ENCODE results near the gene TRMT6.

Gene TRMT6

GRCh38 chr20:5893621-5894020, 56.7 kb downstream of the TRMT6 start:
- Histone ChIP-seq H2AK5ac (ENCODE audit: low read length, severe bottlenecking) (no peak overlapping the region), H2BK15ac (ENCODE audit: low read depth, poor library complexity, severe bottlenecking) (no peak overlapping the region), H3K23ac (ENCODE audit: low read length in 2 of 2) (no peak overlapping the region), H2BK5ac (ENCODE audit: low read depth, low read length, poor library complexity, severe bottlenecking) (no peak overlapping the region), H3K9ac (ENCODE audit: low read length) (no peak overlapping the region), H2AFZ (ENCODE audit: low read depth, low read length) (no peak overlapping the region), H3K14ac (ENCODE audit: low read length in 2 of 2) (no peak overlapping the region), H3K79me1 (replicated peaks; ENCODE audit: low read length, poor library complexity, severe bottlenecking) (no peaks in the 10 kb centered on the region), H3K9me3 (ENCODE audit: control insufficient read depth, low read length) (peaks cover 4% of the 10 kb centered on the region), H4K8ac (ENCODE audit: low read length) (no peak overlapping the region), H4K91ac (ENCODE audit: low read length) (no peak overlapping the region), H3K4me3 (ENCODE audit: insufficient read depth in 1 of 2, low read depth in 1 of 2, low read length in 2 of 2) (no peak overlapping the region), H3K36me3 (ENCODE audit: control insufficient read depth in 1 of 2, insufficient read depth in 2 of 2, low read depth in 1 of 2, low read length in 2 of 2) (no peaks in the 10 kb centered on the region), H2BK120ac (ENCODE audit: low read depth, low read length) (no peak overlapping the region), H3K27me3 (ENCODE audit: control insufficient read depth in 1 of 2, insufficient read depth in 1 of 2, low read length in 2 of 2) (peaks cover 19 to 38% of the 10 kb centered on the region in 2 experiments), H3K18ac (ENCODE audit: low read depth in 1 of 2, low read length in 2 of 2) (no peak overlapping the region), H3K4ac (ENCODE audit: low read depth in 1 of 2, low read length in 2 of 2) (no peak overlapping the region), H2BK12ac (ENCODE audit: low read length in 2 of 2) (no peak overlapping the region), H3K27ac (ENCODE audit: low read length, poor library complexity, severe bottlenecking) (no peak overlapping the region), H3K4me1 (ENCODE audit: control insufficient read depth, insufficient read depth, low read depth, low read length) (no peaks in the 10 kb centered on the region), H3K4me2 (ENCODE audit: low read length, poor library complexity, severe bottlenecking) (no peak overlapping the region)
- WGBS, result 72% methylated on average over 2 of the region's 2 CpGs
- DNase-seq, result no peak

DNA sequence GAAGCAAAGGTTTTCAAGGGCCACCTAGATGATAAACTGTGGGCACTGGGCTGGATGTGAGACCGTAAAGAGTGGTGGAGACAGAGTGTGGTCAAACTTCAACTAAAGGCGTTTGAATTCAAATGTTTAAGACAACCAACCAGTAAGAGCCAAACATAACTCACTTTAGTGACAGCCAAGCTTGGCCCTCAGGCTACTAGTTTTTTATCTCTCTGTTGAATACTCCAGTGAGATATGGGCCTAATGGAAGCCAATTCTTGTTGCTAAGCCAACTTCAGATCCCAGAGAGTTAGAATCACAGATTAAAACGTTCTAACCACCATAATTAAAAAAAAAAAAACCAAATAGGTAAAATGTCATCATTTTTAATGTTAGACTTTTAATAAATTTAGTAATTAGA, 57.3 kb downstream of the TRMT6 start:
- Histone ChIP-seq H3K4me3 (ENCODE audit: insufficient read depth in 1 of 2, low read depth in 1 of 2, low read length in 2 of 2) (no peak overlapping the region), H3K4ac (ENCODE audit: low read depth in 1 of 2, low read length in 2 of 2) (no peak overlapping the region), H3K23ac (ENCODE audit: low read length in 2 of 2) (no peak overlapping the region), H2BK5ac (ENCODE audit: low read depth, low read length, poor library complexity, severe bottlenecking) (no peak overlapping the region), H4K8ac (ENCODE audit: low read length) (no peak overlapping the region), H3K18ac (ENCODE audit: low read depth in 1 of 2, low read length in 2 of 2) (no peak overlapping the region), H3K27me3 (ENCODE audit: control insufficient read depth in 1 of 2, insufficient read depth in 1 of 2, low read length in 2 of 2) (peaks cover 19 to 40% of the 10 kb centered on the region in 2 experiments), H3K9ac (ENCODE audit: low read length) (no peak overlapping the region), H3K4me1 (ENCODE audit: control insufficient read depth, insufficient read depth, low read depth, low read length) (no peaks in the 10 kb centered on the region), H2AK5ac (ENCODE audit: low read length, severe bottlenecking) (no peak overlapping the region), H3K79me1 (replicated peaks; ENCODE audit: low read length, poor library complexity, severe bottlenecking) (no peaks in the 10 kb centered on the region), H3K4me2 (ENCODE audit: low read length, poor library complexity, severe bottlenecking) (no peak overlapping the region), H2BK15ac (ENCODE audit: low read depth, poor library complexity, severe bottlenecking) (no peak overlapping the region), H2BK120ac (ENCODE audit: low read depth, low read length) (no peak overlapping the region), H3K27ac (ENCODE audit: low read length, poor library complexity, severe bottlenecking) (no peak overlapping the region), H3K9me3 (ENCODE audit: control insufficient read depth, low read length) (peaks cover 4% of the 10 kb centered on the region), H3K14ac (ENCODE audit: low read length in 2 of 2) (no peak overlapping the region), H3K36me3 (ENCODE audit: control insufficient read depth in 1 of 2, insufficient read depth in 2 of 2, low read depth in 1 of 2, low read length in 2 of 2) (no peaks in the 10 kb centered on the region), H4K91ac (ENCODE audit: low read length) (no peak overlapping the region), H2AFZ (ENCODE audit: low read depth, low read length) (no peak overlapping the region), H2BK12ac (ENCODE audit: low read length in 2 of 2) (no peak overlapping the region)
- WGBS, result no CpG with 5 or more reads among the region's 3 CpGs
- DNase-seq, result no peak

- Histone ChIP-seq H2BK15ac (ENCODE audit: low read depth, poor library complexity, severe bottlenecking) (no peak overlapping the region), H3K79me1 (replicated peaks; ENCODE audit: low read length, poor library complexity, severe bottlenecking) (no peaks in the 10 kb centered on the region), H2BK5ac (ENCODE audit: low read depth, low read length, poor library complexity, severe bottlenecking) (no peak overlapping the region), H2AFZ (ENCODE audit: low read depth, low read length) (no peak overlapping the region), H4K8ac (ENCODE audit: low read length) (no peak overlapping the region), H3K14ac (ENCODE audit: low read length in 2 of 2) (no peak overlapping the region), H3K4me2 (ENCODE audit: low read length, poor library complexity, severe bottlenecking) (no peak overlapping the region), H3K23ac (ENCODE audit: low read length in 2 of 2) (no peak overlapping the region), H3K36me3 (ENCODE audit: control insufficient read depth in 1 of 2, insufficient read depth in 2 of 2, low read depth in 1 of 2, low read length in 2 of 2) (no peaks in the 10 kb centered on the region), H2BK120ac (ENCODE audit: low read depth, low read length) (no peak overlapping the region), H3K4ac (ENCODE audit: low read depth in 1 of 2, low read length in 2 of 2) (no peak overlapping the region), H2AK5ac (ENCODE audit: low read length, severe bottlenecking) (no peak overlapping the region), H3K27me3 (ENCODE audit: control insufficient read depth in 1 of 2, insufficient read depth in 1 of 2, low read length in 2 of 2) (peaks cover 12 to 35% of the 10 kb centered on the region in 2 experiments), H3K4me1 (ENCODE audit: control insufficient read depth, insufficient read depth, low read depth, low read length) (peaks cover 3% of the 10 kb centered on the region), H3K18ac (ENCODE audit: low read depth in 1 of 2, low read length in 2 of 2) (no peak overlapping the region), H3K9me3 (ENCODE audit: control insufficient read depth, low read length) (no peaks in the 10 kb centered on the region), H2BK12ac (ENCODE audit: low read length in 2 of 2) (no peak overlapping the region), H3K27ac (ENCODE audit: low read length, poor library complexity, severe bottlenecking) (no peak overlapping the region), H4K91ac (ENCODE audit: low read length) (no peak overlapping the region), H3K9ac (ENCODE audit: low read length) (no peak overlapping the region), H3K4me3 (ENCODE audit: insufficient read depth in 1 of 2, low read depth in 1 of 2, low read length in 2 of 2) (no peak overlapping the region)
- 90% methylated on average over 10 of the region's 10 CpGs for WGBS
- DNase-seq, result no peak
Measured at GRCh38 chr20:5890773-5891441, 59.4 kb downstream of the TRMT6 start.

GRCh38 chr20:5888041-5888440, 62.3 kb downstream of the TRMT6 start:
- Histone ChIP-seq H3K4me1 (ENCODE audit: control insufficient read depth, insufficient read depth, low read depth, low read length) (peaks cover 3% of the 10 kb centered on the region), H3K27me3 (ENCODE audit: control insufficient read depth in 1 of 2, insufficient read depth in 1 of 2, low read length in 2 of 2) (peaks cover 4 to 43% of the 10 kb centered on the region in 2 experiments), H3K23ac (ENCODE audit: low read length in 2 of 2) (no peak overlapping the region), H3K36me3 (ENCODE audit: control insufficient read depth in 1 of 2, insufficient read depth in 2 of 2, low read depth in 1 of 2, low read length in 2 of 2) (no peaks in the 10 kb centered on the region), H3K4me3 (ENCODE audit: insufficient read depth in 1 of 2, low read depth in 1 of 2, low read length in 2 of 2) (no peak overlapping the region), H3K14ac (ENCODE audit: low read length in 2 of 2) (no peak overlapping the region), H3K27ac (ENCODE audit: low read length, poor library complexity, severe bottlenecking) (no peak overlapping the region), H3K9me3 (ENCODE audit: control insufficient read depth, low read length) (no peaks in the 10 kb centered on the region), H2BK120ac (ENCODE audit: low read depth, low read length) (no peak overlapping the region), H2BK5ac (ENCODE audit: low read depth, low read length, poor library complexity, severe bottlenecking) (no peak overlapping the region), H3K4me2 (ENCODE audit: low read length, poor library complexity, severe bottlenecking) (no peak overlapping the region), H2BK15ac (ENCODE audit: low read depth, poor library complexity, severe bottlenecking) (no peak overlapping the region), H4K8ac (ENCODE audit: low read length) (no peak overlapping the region), H2AFZ (ENCODE audit: low read depth, low read length) (no peak overlapping the region), H3K9ac (ENCODE audit: low read length) (no peak overlapping the region), H4K91ac (ENCODE audit: low read length) (no peak overlapping the region), H3K79me1 (replicated peaks; ENCODE audit: low read length, poor library complexity, severe bottlenecking) (no peaks in the 10 kb centered on the region), H3K4ac (ENCODE audit: low read depth in 1 of 2, low read length in 2 of 2) (no peak overlapping the region), H2AK5ac (ENCODE audit: low read length, severe bottlenecking) (no peak overlapping the region), H3K18ac (ENCODE audit: low read depth in 1 of 2, low read length in 2 of 2) (no peak overlapping the region), H2BK12ac (ENCODE audit: low read length in 2 of 2) (no peak overlapping the region)
- 74% methylated on average over 1 of the region's 1 CpG for WGBS
- DNase-seq, result no peak
